Measurements from ENCODE around the gene KIF25.

Gene KIF25

DNA sequence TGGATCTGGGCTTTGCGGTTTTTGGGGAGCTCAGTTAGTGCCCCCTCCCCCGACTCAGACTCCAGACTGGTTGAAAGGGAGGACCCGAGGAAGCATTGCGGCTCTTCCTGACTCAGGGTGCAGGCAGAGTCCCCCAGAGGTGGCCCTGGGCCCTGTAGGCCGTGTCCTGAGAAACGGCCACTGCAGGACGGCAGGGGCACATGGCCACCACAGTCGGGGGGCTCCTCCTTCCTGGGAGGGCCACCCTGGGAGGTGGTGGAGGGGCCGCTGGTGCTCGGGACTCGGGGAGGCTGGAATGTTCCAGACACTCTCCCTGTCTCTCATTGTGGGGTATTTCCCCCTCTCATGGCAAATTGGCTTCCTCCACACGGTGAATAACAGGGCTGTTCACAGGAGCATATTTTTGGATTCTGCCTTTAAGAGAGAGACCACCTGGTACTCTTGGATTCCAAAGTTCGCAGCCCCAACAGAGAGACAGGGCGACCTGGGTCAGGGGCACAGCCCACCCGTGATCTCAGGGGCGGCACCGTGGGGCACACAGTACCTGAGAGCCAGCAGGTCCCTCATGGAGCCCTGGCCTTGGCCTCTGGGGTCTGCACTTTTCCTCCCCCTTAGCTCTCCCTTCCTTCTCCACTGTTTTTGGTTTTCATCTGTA lies 45.8 kb downstream of the KIF25 start:
- Histone ChIP-seq H3K9ac (ENCODE audit: low read length) (no peak overlapping the region), H3K4me1 (ENCODE audit: insufficient read depth, low read length) (no peaks in the 10 kb centered on the region), H3K9me3 (ENCODE audit: low read length) (no peaks in the 10 kb centered on the region), H3K4me3 (ENCODE audit: low read depth in 1 of 2, low read length in 2 of 2) (no peak overlapping the region), H3K36me3 (ENCODE audit: insufficient read depth, low read length) (no peaks in the 10 kb centered on the region), H3K27me3 (ENCODE audit: control insufficient read depth in 1 of 2, insufficient read depth in 2 of 2, low read length in 2 of 2) (no peaks in the 10 kb centered on the region), H3K27ac (ENCODE audit: low read depth, low read length) (no peak overlapping the region)

DNA sequence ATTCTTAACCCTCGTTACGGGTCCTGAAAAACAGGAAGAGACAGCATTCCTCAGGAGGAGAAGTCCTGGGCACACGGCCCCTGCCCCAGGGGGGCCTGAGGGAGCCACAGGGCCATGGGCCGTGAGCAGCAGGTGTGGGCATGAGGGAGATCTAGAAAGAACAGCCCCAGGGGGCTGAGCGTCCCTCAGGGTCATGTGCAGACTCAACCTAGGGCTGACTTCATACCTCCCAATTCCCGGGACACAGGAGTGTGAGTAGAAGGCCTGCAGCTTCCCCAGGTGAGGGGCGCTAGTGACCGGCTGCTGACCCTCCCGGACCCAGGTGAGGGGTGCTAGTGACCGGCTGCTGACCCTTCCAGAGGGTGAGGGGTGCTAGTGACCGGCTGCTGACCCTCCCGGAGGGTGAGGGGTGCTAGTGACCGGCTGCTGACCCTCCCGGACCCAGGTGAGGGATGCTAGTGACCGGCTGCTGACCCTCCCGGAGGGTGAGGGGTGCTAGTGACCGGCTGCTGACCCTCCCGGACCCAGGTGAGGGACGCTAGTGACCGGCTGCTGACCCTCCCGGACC lies 46.5 kb downstream of the KIF25 start:
- H3K4me1 ChIP-seq (ENCODE audit: insufficient read depth, low read length): no peaks in the 10 kb centered on the region
- H3K4me3 ChIP-seq (ENCODE audit: low read depth in 1 of 2, low read length in 2 of 2): no peak overlapping the region
- no peaks in the 10 kb centered on the region for H3K27me3 ChIP-seq (ENCODE audit: control insufficient read depth in 1 of 2, insufficient read depth in 2 of 2, low read length in 2 of 2)
- no peaks in the 10 kb centered on the region for H3K36me3 ChIP-seq (ENCODE audit: insufficient read depth, low read length)
- no peaks in the 10 kb centered on the region for H3K9me3 ChIP-seq (ENCODE audit: low read length)
- no peak overlapping the region for H3K27ac ChIP-seq (ENCODE audit: low read depth, low read length)
- no peak overlapping the region for H3K9ac ChIP-seq (ENCODE audit: low read length)

- no peak overlapping the region for H3K4me3 ChIP-seq (ENCODE audit: low read depth in 1 of 2, low read length in 2 of 2)
- H3K4me1 ChIP-seq (ENCODE audit: insufficient read depth, low read length): no peaks in the 10 kb centered on the region
- H3K9ac ChIP-seq (ENCODE audit: low read length): no peak overlapping the region
- no peaks in the 10 kb centered on the region for H3K36me3 ChIP-seq (ENCODE audit: insufficient read depth, low read length)
- H3K27me3 ChIP-seq (ENCODE audit: control insufficient read depth in 1 of 2, insufficient read depth in 2 of 2, low read length in 2 of 2): no peaks in the 10 kb centered on the region
- no peaks in the 10 kb centered on the region for H3K9me3 ChIP-seq (ENCODE audit: low read length)
- no peak overlapping the region for H3K27ac ChIP-seq (ENCODE audit: low read depth, low read length)
Measured at GRCh38 chr6:168044521-168045130, 47.2 kb downstream of the KIF25 start.

GRCh38 chr6:168045141-168045691 lies 47.7 kb downstream of the KIF25 start:
- no peak overlapping the region for H3K4me3 ChIP-seq (ENCODE audit: low read depth in 1 of 2, low read length in 2 of 2)
- H3K4me1 ChIP-seq (ENCODE audit: insufficient read depth, low read length): no peaks in the 10 kb centered on the region
- H3K27ac ChIP-seq (ENCODE audit: low read depth, low read length): no peak overlapping the region
- H3K36me3 ChIP-seq (ENCODE audit: insufficient read depth, low read length): no peaks in the 10 kb centered on the region
- H3K27me3 ChIP-seq (ENCODE audit: control insufficient read depth in 1 of 2, insufficient read depth in 2 of 2, low read length in 2 of 2): no peaks in the 10 kb centered on the region
- no peaks in the 10 kb centered on the region for H3K9me3 ChIP-seq (ENCODE audit: low read length)
- no peak overlapping the region for H3K9ac ChIP-seq (ENCODE audit: low read length)

DNA sequence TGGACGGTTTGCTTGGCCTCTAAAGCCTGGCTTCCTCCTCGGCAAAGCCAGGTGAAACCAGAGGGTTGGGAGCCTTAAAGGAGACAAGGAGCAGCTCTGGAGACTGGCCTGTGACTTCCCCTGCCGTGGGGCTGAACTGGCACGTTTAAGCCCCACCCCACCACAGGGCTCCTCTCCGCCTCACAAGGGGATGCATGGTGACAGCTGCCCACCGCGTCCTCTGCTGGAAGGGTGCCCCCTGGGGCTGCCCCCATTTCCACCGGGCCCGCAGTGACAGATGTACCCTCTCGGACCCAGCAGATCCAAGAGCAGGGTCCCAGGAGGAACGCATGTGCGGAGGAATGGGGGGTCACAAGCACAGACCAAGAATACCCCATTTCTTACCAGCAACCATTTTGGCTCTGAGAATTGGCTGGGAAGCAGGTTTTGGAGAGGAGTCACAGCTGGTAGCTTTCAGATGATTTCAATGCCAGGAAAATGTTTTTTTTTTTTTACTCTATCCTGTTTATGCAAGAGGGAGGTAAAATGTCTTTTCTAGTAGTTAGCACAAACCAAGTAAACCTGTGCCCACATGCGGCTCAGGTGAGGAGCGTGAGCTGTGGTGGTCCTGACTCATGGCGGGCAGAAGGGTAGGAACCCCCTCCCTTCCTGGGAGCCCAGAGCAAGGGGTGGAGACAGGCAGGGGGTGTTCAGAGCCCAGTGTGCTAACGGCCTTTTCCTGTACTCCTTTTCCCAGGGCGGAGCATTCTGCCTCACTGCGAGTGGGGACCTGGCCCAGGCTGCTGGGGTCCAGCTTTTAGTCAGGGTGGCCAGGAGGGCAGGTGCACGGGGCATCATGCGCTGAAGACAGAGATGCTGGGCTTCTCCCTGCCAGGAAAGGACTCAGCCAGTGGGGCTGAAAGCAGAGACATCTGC lies 48.5 kb downstream of the KIF25 start:
- Histone ChIP-seq H3K27ac (ENCODE audit: low read depth, low read length) (no peak overlapping the region), H3K9ac (ENCODE audit: low read length) (no peak overlapping the region)

DNA sequence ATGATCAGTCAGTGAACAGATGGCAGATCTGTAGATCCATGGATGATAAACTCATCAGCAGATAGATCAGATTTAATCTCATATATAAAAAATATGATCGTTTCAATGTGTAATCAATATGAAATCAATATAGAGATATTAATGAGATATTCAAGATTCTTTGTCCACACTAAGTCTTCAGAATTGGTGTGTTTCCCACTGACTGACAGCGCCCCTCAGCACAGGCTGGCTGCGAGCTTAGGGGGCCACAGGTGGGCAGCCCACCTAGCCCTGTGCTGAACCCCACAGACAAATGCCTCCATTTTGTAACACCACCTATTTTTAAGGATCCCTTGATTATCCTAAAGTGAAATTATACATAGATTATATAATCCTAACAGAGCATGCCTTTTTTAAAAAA lies 49.2 kb downstream of the KIF25 start:
- Histone ChIP-seq H3K4me1 (ENCODE audit: insufficient read depth, low read length) (no peaks in the 10 kb centered on the region), H3K4me3 (ENCODE audit: low read depth in 1 of 2, low read length in 2 of 2) (no peak overlapping the region), H3K9ac (ENCODE audit: low read length) (no peak overlapping the region), H3K9me3 (ENCODE audit: low read length) (no peaks in the 10 kb centered on the region), H3K27ac (ENCODE audit: low read depth, low read length) (no peak overlapping the region), H3K27me3 (ENCODE audit: control insufficient read depth in 1 of 2, insufficient read depth in 2 of 2, low read length in 2 of 2) (no peaks in the 10 kb centered on the region), H3K36me3 (ENCODE audit: insufficient read depth, low read length) (no peaks in the 10 kb centered on the region)

More for the DNA sequence above, 48.5 kb downstream of the KIF25 start:
- Histone ChIP-seq H3K4me3 (ENCODE audit: low read depth in 1 of 2, low read length in 2 of 2) (no peak overlapping the region), H3K36me3 (ENCODE audit: insufficient read depth, low read length) (no peaks in the 10 kb centered on the region), H3K4me1 (ENCODE audit: insufficient read depth, low read length) (no peaks in the 10 kb centered on the region), H3K27me3 (ENCODE audit: control insufficient read depth in 1 of 2, insufficient read depth in 2 of 2, low read length in 2 of 2) (no peaks in the 10 kb centered on the region), H3K9me3 (ENCODE audit: low read length) (no peaks in the 10 kb centered on the region)

DNA sequence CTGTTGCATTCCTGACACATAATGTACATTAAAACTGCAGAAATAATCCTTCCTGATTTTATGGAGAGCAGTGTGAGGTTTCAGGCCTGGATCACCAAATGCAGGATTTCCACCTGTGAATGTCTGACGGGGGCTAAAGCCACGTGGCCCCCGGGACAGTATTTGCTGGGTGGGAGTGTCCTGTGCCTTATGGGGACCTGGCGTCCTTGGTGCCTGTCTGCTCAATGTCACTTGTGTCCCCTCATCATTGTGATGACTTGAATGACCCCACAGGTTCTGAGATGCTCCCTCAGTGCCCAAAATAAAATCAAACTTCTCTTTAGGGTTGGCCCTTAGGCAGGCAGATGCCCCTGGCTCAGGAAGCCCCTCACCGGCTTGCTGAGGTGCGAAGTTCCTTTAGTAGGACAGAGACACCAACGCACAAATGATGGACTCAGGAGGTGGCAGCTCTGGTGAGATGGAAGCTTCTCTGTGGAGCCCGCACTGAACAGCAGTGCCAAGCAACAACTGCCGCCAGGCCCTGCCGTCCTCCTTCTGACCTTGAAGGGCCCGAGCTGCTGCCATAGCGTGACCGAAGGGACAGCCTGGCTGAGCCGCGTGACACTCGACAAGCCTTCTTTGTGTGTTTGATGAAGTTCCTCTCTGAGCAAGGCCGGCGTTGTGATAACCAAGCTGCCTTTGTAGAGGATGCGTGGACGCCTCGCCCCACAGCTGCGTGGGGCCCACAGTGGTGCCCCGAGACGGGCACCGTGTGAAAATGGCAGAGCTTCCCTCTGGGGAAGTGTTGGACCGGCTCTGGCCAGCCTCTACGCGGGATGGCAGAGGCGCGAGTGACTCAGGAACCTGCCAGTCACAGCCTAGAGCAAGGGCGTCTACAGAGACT lies 50.6 kb downstream of the KIF25 start:
- H3K27ac ChIP-seq (ENCODE audit: low read depth, low read length): no peak overlapping the region
- H3K9ac ChIP-seq (ENCODE audit: low read length): no peak overlapping the region
- no peaks in the 10 kb centered on the region for H3K36me3 ChIP-seq (ENCODE audit: insufficient read depth, low read length)
- H3K4me3 ChIP-seq (ENCODE audit: low read depth in 1 of 2, low read length in 2 of 2): no peak overlapping the region
- H3K4me1 ChIP-seq (ENCODE audit: insufficient read depth, low read length): no peaks in the 10 kb centered on the region
- no peaks in the 10 kb centered on the region for H3K9me3 ChIP-seq (ENCODE audit: low read length)
- no peaks in the 10 kb centered on the region for H3K27me3 ChIP-seq (ENCODE audit: control insufficient read depth in 1 of 2, insufficient read depth in 2 of 2, low read length in 2 of 2)

- no peak overlapping the region for H3K4me3 ChIP-seq (ENCODE audit: low read depth in 1 of 2, low read length in 2 of 2)
- H3K27me3 ChIP-seq (ENCODE audit: control insufficient read depth in 1 of 2, insufficient read depth in 2 of 2, low read length in 2 of 2): no peaks in the 10 kb centered on the region
- no peak overlapping the region for H3K27ac ChIP-seq (ENCODE audit: low read depth, low read length)
- no peak overlapping the region for H3K9ac ChIP-seq (ENCODE audit: low read length)
- no peaks in the 10 kb centered on the region for H3K9me3 ChIP-seq (ENCODE audit: low read length)
- no peaks in the 10 kb centered on the region for H3K4me1 ChIP-seq (ENCODE audit: insufficient read depth, low read length)
- no peaks in the 10 kb centered on the region for H3K36me3 ChIP-seq (ENCODE audit: insufficient read depth, low read length)
Measured at GRCh38 chr6:168048724-168049025, 51.2 kb downstream of the KIF25 start.

DNA sequence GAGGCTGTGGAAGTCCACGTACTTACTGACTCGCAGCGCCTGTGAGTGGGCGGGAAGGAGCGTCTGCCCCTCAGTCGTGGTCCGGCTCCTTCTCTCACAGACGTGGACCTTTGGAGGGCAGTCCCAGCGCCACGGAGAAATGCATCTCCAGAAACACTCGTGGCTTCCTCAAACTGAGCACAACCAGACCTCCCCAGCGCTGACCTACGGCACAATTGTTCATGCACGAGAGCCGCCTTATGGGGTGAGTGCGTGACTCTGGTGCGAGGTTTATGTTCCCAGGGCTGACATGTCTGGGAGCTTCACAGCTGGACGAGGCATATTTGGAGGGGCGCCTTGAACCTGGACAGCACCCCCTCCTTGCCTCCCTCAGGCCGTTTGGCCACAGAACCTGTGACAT lies 51.8 kb downstream of the KIF25 start:
- no peaks in the 10 kb centered on the region for H3K27me3 ChIP-seq (ENCODE audit: control insufficient read depth in 1 of 2, insufficient read depth in 2 of 2, low read length in 2 of 2)
- H3K4me1 ChIP-seq (ENCODE audit: insufficient read depth, low read length): no peaks in the 10 kb centered on the region
- no peaks in the 10 kb centered on the region for H3K9me3 ChIP-seq (ENCODE audit: low read length)
- H3K9ac ChIP-seq (ENCODE audit: low read length): no peak overlapping the region
- no peaks in the 10 kb centered on the region for H3K36me3 ChIP-seq (ENCODE audit: insufficient read depth, low read length)
- H3K4me3 ChIP-seq (ENCODE audit: low read depth in 1 of 2, low read length in 2 of 2): no peak overlapping the region
- no peak overlapping the region for H3K27ac ChIP-seq (ENCODE audit: low read depth, low read length)

- Histone ChIP-seq H3K27ac (ENCODE audit: low read depth, low read length) (no peak overlapping the region), H3K27me3 (ENCODE audit: control insufficient read depth in 1 of 2, insufficient read depth in 2 of 2, low read length in 2 of 2) (no peaks in the 10 kb centered on the region), H3K9me3 (ENCODE audit: low read length) (no peaks in the 10 kb centered on the region), H3K4me3 (ENCODE audit: low read depth in 1 of 2, low read length in 2 of 2) (no peak overlapping the region), H3K9ac (ENCODE audit: low read length) (no peak overlapping the region), H3K36me3 (ENCODE audit: insufficient read depth, low read length) (no peaks in the 10 kb centered on the region), H3K4me1 (ENCODE audit: insufficient read depth, low read length) (no peaks in the 10 kb centered on the region)
Measured at GRCh38 chr6:168049706-168050224, 52.3 kb downstream of the KIF25 start.
